Heart right ventricle (tissue), 16 donors: ENCODE data around the gene QPCT. TPM values are rescaled to one million over a fixed set of nuclear protein-coding genes. Genes with fewer than 3 reads are reported as not detected.
"Not testable (repeated sequence)": the region's sequence is repeated elsewhere in the genome, so short reads cannot be mapped to it uniquely, and the experiment has no call there.

Experiments
- ATAC-seq, 8 donors: fragments of 200-7000 bp; cut with Tn5 transposase; one replicate each; pipeline ENCODE4 v1.9.1; 2020; ENCODE audit warnings: mild to moderate bottlenecking in 8 of 8, moderate library complexity in 8 of 8, moderate number of reproducible peaks in 1 of 8
- DNase-seq, 2 donors: peaks; one replicate each; pipeline ENCODE4 v3.0.0-alpha.2; 2020
- H3K27ac ChIP-seq, 10 donors: fragments of 200-600 bp; sonication (generic) in 2 of 10; one replicate each; pipeline versions ENCODE4 v1.5.0 to v1.8.0; 2020 to 2022; ENCODE audit warnings: mild to moderate bottlenecking in 3 of 10
- H3K27me3 ChIP-seq, 7 donors: fragments of 200-600 bp; one replicate each; pipeline ENCODE4 v1.8.0; 2021 to 2022; ENCODE audit warnings: mild to moderate bottlenecking in 2 of 7
- H3K36me3 ChIP-seq, 9 donors: fragments of 200-600 bp; sonication (generic) in 1 of 9; one replicate each; pipeline versions ENCODE4 v1.5.0 to v1.8.0; 2020 to 2022; ENCODE audit warnings: mild to moderate bottlenecking in 2 of 9
- H3K4me1 ChIP-seq, 9 donors: fragments of 200-600 bp; sonication (generic) in 1 of 9; one replicate each; pipeline versions ENCODE4 v1.5.0 to v1.8.0; 2020 to 2022; ENCODE audit warnings: mild to moderate bottlenecking in 4 of 9
- H3K4me3 ChIP-seq, 10 donors: fragments of 200-600 bp; sonication (generic) in 2 of 10; one replicate each; pipeline versions ENCODE4 v1.5.0 to v1.8.0; 2020 to 2022; ENCODE audit warnings: mild to moderate bottlenecking in 7 of 10, moderate library complexity in 2 of 10
- H3K9me3 ChIP-seq, 11 donors: fragments of 200-600 bp in 10 of 11; sonication (generic) in 2 of 11; one replicate each; pipeline versions ENCODE4 v1.5.0 to v1.8.0; 2013 to 2022; ENCODE audit warnings: mild to moderate bottlenecking in 2 of 11, control low read depth in 1 of 11, moderate library complexity in 1 of 11
- CTCF ChIP-seq, 9 donors: fragments of 200-600 bp; sonication (generic) in 2 of 9; IDR thresholded peaks; one replicate each; pipeline versions ENCODE4 v1.5.0 to v1.8.0; 2021 to 2022; ENCODE audit warnings: antibody characterized with exemption in 9 of 9, mild to moderate bottlenecking in 5 of 9, moderate library complexity in 1 of 9
- WGBS, 2 donors: extraction: QIAGEN DNeasy Blood & Tissue Kit; methylation state at CpG; one replicate each; pipeline ENCODE4 v1.1.7; 2013; ENCODE audit warnings: inconsistent platforms in 1 of 2; 5-methylcytosine and 5-hydroxymethylcytosine counted together
- intact Hi-C, 10 donors: fragments of 100-400 bp; cut with DNase I; formaldehyde crosslinking; loops; one replicate each; pipeline versions ENCODE4 v1.11.1 to v1.14.2; 2022
- polyA plus RNA-seq, 2 donors: library from polyadenylated mRNA; stranded (reverse); fragments of 200-250 nt; gene quantifications; one replicate each; pipeline ENCODE4 v1.2.3, GENCODE V29; 2013
- total RNA-seq, 10 donors: library from RNA; stranded (reverse); fragmentation: NEBNext Ultra II Directional in 3 of 10; extraction: Animal tissue kit (Norgen Biotek cat#: 25700) in 3 of 10; gene quantifications; one replicate each; pipeline versions ENCODE4 v1.2.1 to v1.2.4, GENCODE V29; 2021 to 2023
- donor health status: Arrhythmogenic right ventricular cardiomyopathy.
- donor health status: ischemic (EF 13 %, LVEDD 7.1; RV severe dilation, severe dysfunction).
- donor health status: healthy with polysubstance abuse.
- donor health status: DM: no; HTN: yes; CAD: no.
- donor health status: DM: no; HTN: no; CAD: no.
- donor health status: ischemic (EF 25% LVEDD 6.9; RV normal size, moderate dysfunction).
- donor health status: ischemic (EF 25% LVEDD 5.7; RV mildly dilated, moderate dysfunction).
- donor health status: healthy.
- donor health status: DM: yes; HTN: yes; CAD: no.
- donor health status: Ischemic cardiomyopathy.
- donor health status: ischemic (EF 35%, LVEDD 5.7; RV mildly dilated, moderate dysfunction).
- donor health status: nonischemic (EF 11% LVEDD 7.7; RV severe dilation, severe dysfunction).
- donor health status: DM: yes; HTN: yes; CAD: no.
- donor health status: PGD.
- donor health status: ischemic (EF 29% LVEDD 5.4; RV normal size, mild dysfunction).
- donor health status: nonischemic (EF 23%, LVEDD 6.1; RV moderate dilation, normal function).

Gene QPCT
- total and polyA plus RNA-seq, 12 donors = 0.54 to 8.1 (median 2.4) TPM

DNA sequence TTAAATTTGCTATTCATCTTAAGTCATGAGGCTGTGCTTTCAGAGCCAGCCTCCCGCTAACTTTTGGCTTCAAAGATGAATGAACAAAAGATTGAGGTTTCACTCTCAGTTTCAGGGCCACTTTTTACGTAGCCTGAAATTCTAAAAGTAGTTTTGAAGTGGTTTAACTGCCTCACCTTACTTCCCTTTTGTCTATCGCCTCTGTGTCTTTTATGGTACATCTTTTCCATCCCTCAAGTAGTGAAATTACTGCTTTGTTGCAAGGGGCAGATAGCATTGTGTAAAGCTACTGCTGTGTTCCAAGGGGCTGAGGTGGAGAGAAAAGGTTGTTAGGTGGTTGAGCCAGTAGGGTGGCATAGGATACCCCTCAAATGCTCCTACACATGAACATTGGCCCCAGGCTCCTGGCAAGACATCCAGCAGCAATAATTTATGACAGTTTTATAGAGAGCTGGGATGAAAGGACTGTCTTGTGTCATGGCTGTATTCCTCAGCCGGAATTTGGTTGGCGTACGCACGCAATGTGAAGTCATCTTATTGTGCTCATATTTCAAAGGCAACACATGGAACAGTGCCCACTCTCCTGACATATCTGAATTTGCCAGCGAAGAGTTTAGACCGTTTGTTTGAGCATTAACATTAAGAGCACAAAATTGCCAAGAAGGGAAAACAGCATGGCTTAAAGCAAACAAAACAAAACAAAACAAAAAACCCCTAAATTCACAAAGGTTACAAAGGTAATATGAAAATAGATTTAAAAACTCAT, 32.2 kb downstream of the QPCT start:
- peak in 1 of 2 donors; percentile 13 for DNase-seq
- ATAC-seq = peak in 3 of 8 donors; percentile 29 to 56 (median 51)
- Histone ChIP-seq H3K27me3 (peaks cover 0 to 8% (median 0%) of the 10 kb centered on the region in 7 donors), H3K4me3 (peak overlapping the region in 1 of 10 donors; percentile 1), H3K9me3 (no peaks in the 10 kb centered on the region), H3K27ac (no peak overlapping the region), H3K36me3 (peaks cover 0 to 8% (median 0%) of the 10 kb centered on the region in 9 donors), H3K4me1 (peaks cover 0 to 4% (median 0%) of the 10 kb centered on the region in 9 donors)
- 79% methylated on average over 9 of the region's 9 CpGs for WGBS, 2 donors
- no peak for TF ChIP-seq CTCF (IDR thresholded peaks at IDR 0.05)
- intact Hi-C loops = no loop called here

DNA sequence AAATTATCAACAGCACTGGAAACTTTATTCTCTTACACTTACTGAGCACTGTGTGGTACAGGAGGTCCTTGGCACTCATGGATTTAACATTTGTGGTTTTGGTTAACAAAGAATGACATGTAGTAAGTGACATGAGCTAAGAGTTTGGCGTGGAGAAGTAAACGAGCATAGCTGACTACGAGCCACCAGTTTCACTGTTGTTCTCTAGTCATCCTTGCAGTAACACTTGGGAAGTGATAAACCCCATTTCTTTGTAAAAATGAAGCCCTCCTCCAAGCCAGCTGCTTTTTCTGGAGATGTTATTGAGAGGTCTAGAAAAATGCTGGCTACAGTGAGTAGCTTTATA, 32.7 kb downstream of the QPCT start:
- ATAC-seq (peak in 4 of 8 donors; percentile 29 to 55 (median 41)), DNase-seq (no peak)
- peaks cover 0 to 8% (median 0%) of the 10 kb centered on the region in 7 donors for H3K27me3 ChIP-seq
- peaks cover 0 to 4% (median 0%) of the 10 kb centered on the region in 9 donors for H3K4me1 ChIP-seq
- TF ChIP-seq CTCF (IDR thresholded peaks at IDR 0.05) = no peak
- WGBS, 2 donors = 60 to 68% methylated on average over 3 of the region's 3 CpGs
- peaks cover 0 to 8% (median 0%) of the 10 kb centered on the region in 9 donors for H3K36me3 ChIP-seq
- peak overlapping the region in 1 of 10 donors; percentile 1 for H3K4me3 ChIP-seq
- H3K27ac ChIP-seq = no peak overlapping the region
- intact Hi-C loops = no loop called here
- no peaks in the 10 kb centered on the region for H3K9me3 ChIP-seq

DNA sequence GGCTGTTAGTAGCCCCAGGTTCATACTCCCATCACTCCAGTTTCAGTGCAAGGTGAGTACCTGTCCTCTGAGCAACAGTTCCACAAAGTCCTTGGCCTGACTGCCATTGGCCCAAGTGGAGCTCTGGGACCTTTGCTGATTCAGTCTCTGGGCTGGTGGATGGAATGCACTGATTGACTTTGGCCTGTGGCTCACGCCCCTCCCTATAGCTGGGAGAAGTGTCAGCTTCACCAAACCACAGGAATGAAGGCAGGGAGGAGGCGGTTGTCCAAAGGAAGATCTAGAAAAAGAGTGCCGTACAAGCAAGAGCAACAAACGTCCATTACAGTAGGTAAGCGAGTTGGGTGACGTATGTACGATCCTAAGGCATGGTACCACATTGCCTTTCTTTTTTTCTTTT, 34.0 kb downstream of the QPCT start:
- no peaks in the 10 kb centered on the region for H3K9me3 ChIP-seq

GRCh38 chr2:37379881-37380296, 35.5 kb downstream of the QPCT start:
- no peaks in the 10 kb centered on the region for H3K36me3 ChIP-seq
- H3K27ac ChIP-seq = no peak overlapping the region
- H3K4me1 ChIP-seq = peaks cover 0 to 10% (median 0%) of the 10 kb centered on the region in 9 donors
- no peak overlapping the region for H3K4me3 ChIP-seq
- no peaks in the 10 kb centered on the region for H3K9me3 ChIP-seq
- peaks cover 0 to 1% (median 0%) of the 10 kb centered on the region in 7 donors for H3K27me3 ChIP-seq
- ATAC-seq (no peak), DNase-seq (no peak)
- no peak for TF ChIP-seq CTCF (IDR thresholded peaks at IDR 0.05)
- intact Hi-C loops = no loop called here
- 75 to 82% methylated on average over 5 of the region's 5 CpGs for WGBS, 2 donors

More for the DNA sequence above, 34.0 kb downstream of the QPCT start:
- H3K27me3 ChIP-seq = peaks cover 0 to 8% (median 0%) of the 10 kb centered on the region in 7 donors
- peaks cover 0 to 7% (median 0%) of the 10 kb centered on the region in 9 donors for H3K4me1 ChIP-seq
- 98% methylated on average over 7 of the region's 7 CpGs for WGBS, 2 donors
- H3K36me3 ChIP-seq = peaks cover 0 to 5% (median 0%) of the 10 kb centered on the region in 9 donors
- no peak overlapping the region for H3K27ac ChIP-seq
- no peak overlapping the region for H3K4me3 ChIP-seq
- no peak for ATAC-seq
- no peak for TF ChIP-seq CTCF (IDR thresholded peaks at IDR 0.05)
- intact Hi-C loops = no loop called here
- no peak for DNase-seq

- not testable (repeated sequence) for ATAC-seq
- WGBS, 2 donors = 93 to 94% methylated on average over 4 of the region's 4 CpGs
These were observed 36.4 kb downstream of the QPCT start for GRCh38 chr2:37380787-37381186.

DNA sequence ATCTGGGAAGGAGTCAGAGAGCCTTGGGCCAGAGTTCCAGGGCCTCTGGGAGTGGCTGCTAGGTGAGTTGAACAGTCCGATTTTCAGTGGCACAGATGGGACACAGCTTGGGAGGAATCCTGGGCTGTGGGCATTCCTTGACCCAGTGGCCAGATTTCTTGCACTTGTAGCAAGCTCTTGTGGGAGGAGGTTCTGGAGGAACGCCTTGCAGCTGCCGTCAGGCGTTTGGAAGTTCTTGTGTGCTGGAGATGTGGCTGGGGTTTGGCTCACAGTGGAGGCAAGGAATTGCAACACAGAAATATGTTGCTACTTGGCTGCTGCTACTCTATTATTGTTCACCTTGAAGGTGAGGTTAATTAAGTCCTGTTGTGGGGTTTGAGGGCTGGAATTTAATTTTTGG, 39.8 kb downstream of the QPCT start:
- peaks cover 0 to 11% (median under 1%) of the 10 kb centered on the region in 9 donors for H3K4me1 ChIP-seq
- H3K4me3 ChIP-seq, DNase-seq, H3K36me3 ChIP-seq, intact Hi-C loops, H3K27ac ChIP-seq, H3K27me3 ChIP-seq, ATAC-seq, H3K9me3 ChIP-seq: not testable (repeated sequence)
- WGBS, 2 donors = 88 to 91% methylated on average over 4 of the region's 4 CpGs

More at GRCh38 chr2:37380787-37381186, 36.4 kb downstream of the QPCT start:
- H3K27ac ChIP-seq, H3K9me3 ChIP-seq, H3K36me3 ChIP-seq, DNase-seq, H3K27me3 ChIP-seq, intact Hi-C loops, H3K4me3 ChIP-seq: not testable (repeated sequence)
- H3K4me1 ChIP-seq = peaks cover 0 to 10% (median 0%) of the 10 kb centered on the region in 9 donors
